H9 (cell line): ENCODE data around the gene NLN. TPM values are rescaled to one million over a fixed set of nuclear protein-coding genes. Genes with fewer than 3 reads are reported as not detected.

ENCODE experiments used
- DNase-seq: peaks from one replicate; pipeline ENCODE4 v3.0.0-alpha.2; 2017
- H2AFZ ChIP-seq: one replicate; pipeline ENCODE4 v1.6.1; 2013; ENCODE audit warnings: mild to moderate bottlenecking, low read length, control low read depth, moderate library complexity
- H2AK5ac ChIP-seq: 2 replicates; pipeline ENCODE4 v1.6.1; 2013; ENCODE audit warnings: low read length, control low read depth, mixed read lengths; ENCODE audit not compliant: insufficient read length
- H2BK120ac ChIP-seq: one replicate; pipeline ENCODE4 v1.6.1; 2013; ENCODE audit warnings: low read depth, mild to moderate bottlenecking, low read length, control low read depth, inconsistent platforms; ENCODE audit not compliant: poor library complexity, severe bottlenecking
- H2BK12ac ChIP-seq: 2 replicates; pipeline ENCODE4 v1.6.1; 2013; ENCODE audit warnings: low read length, control low read depth, mixed read lengths, low read depth; ENCODE audit not compliant: insufficient read length
- H2BK15ac ChIP-seq: 2 replicates; pipeline ENCODE4 v1.6.1; 2013; ENCODE audit warnings: low read depth, low read length, control low read depth
- H2BK20ac ChIP-seq: one replicate; pipeline ENCODE4 v1.6.1; 2013; ENCODE audit warnings: low read depth, mild to moderate bottlenecking, low read length, control low read depth, inconsistent platforms; ENCODE audit not compliant: poor library complexity, severe bottlenecking
- H2BK5ac ChIP-seq: 2 replicates; pipeline ENCODE4 v1.6.1; 2013; ENCODE audit warnings: low read length, control low read depth, mixed read lengths; ENCODE audit not compliant: insufficient read length
- H3K14ac ChIP-seq: 2 replicates; pipeline ENCODE4 v1.6.1; 2013; ENCODE audit warnings: low read length, control low read depth; ENCODE audit not compliant: insufficient read depth
- H3K18ac ChIP-seq: 2 replicates; pipeline ENCODE4 v1.6.1; 2013; ENCODE audit warnings: low read depth, mild to moderate bottlenecking, mixed read lengths, low read length, control low read depth; ENCODE audit not compliant: insufficient read length
- H3K23ac ChIP-seq: 2 replicates; pipeline ENCODE4 v1.6.1; 2013; ENCODE audit warnings: low read length, control low read depth, mixed read lengths, low read depth; ENCODE audit not compliant: insufficient read length
- H3K23me2 ChIP-seq: 2 replicates; pipeline ENCODE4 v1.6.1; 2013; ENCODE audit warnings: low read depth, mild to moderate bottlenecking, mixed read lengths, low read length, control low read depth; ENCODE audit not compliant: insufficient read length, poor library complexity, severe bottlenecking
- H3K27ac ChIP-seq: 2 replicates; pipeline ENCODE4 v1.5.1; 2013; ENCODE audit warnings: low read length, control low read depth, mixed read lengths, low read depth; ENCODE audit not compliant: insufficient read length
- H3K27me3 ChIP-seq: 2 replicates; pipeline ENCODE4 v1.6.1; 2013; ENCODE audit warnings: low read length, control low read depth, inconsistent platforms; ENCODE audit not compliant: insufficient read depth
- H3K4ac ChIP-seq: 2 replicates; pipeline ENCODE4 v1.6.1; 2013; ENCODE audit warnings: low read depth, mild to moderate bottlenecking, control low read depth, inconsistent platforms, low read length, moderate library complexity
- H3K4me1 ChIP-seq: 2 replicates; pipeline ENCODE4 v1.6.1; 2013; ENCODE audit warnings: low read length, control low read depth, inconsistent platforms; ENCODE audit not compliant: insufficient read depth
- H3K4me2 ChIP-seq: 2 replicates; pipeline ENCODE4 v1.6.1; 2013; ENCODE audit warnings: low read length, control low read depth, mixed read lengths; ENCODE audit not compliant: insufficient read length, insufficient read depth
- H3K56ac ChIP-seq: 2 replicates; pipeline ENCODE4 v1.6.1; 2013; ENCODE audit warnings: low read depth, mild to moderate bottlenecking, mixed read lengths, low read length, control low read depth; ENCODE audit not compliant: insufficient read length
- H3K79me1 ChIP-seq: 2 replicates; pipeline ENCODE4 v1.6.1; 2013; ENCODE audit warnings: low read depth, mild to moderate bottlenecking, moderate library complexity, low read length, control low read depth, inconsistent platforms; ENCODE audit not compliant: insufficient read depth, poor library complexity, severe bottlenecking
- H3K79me2 ChIP-seq: 2 replicates; pipeline ENCODE4 v1.6.1; 2013; ENCODE audit warnings: low read length, control low read depth, inconsistent platforms; ENCODE audit not compliant: insufficient read depth
- H3K9ac ChIP-seq: 2 replicates; pipeline ENCODE4 v1.6.1; 2013; ENCODE audit warnings: low read length, control low read depth, mixed read lengths; ENCODE audit not compliant: insufficient read length; ENCODE audit errors: extremely low read depth
- H3K9me3 ChIP-seq: one replicate; pipeline ENCODE4 v1.6.1; 2013; ENCODE audit warnings: low read depth, low read length, inconsistent platforms; ENCODE audit not compliant: control insufficient read depth
- H3T11ph ChIP-seq: one replicate; pipeline ENCODE4 v1.6.1; 2013; ENCODE audit warnings: mild to moderate bottlenecking, low read length, control low read depth, inconsistent platforms
- H4K20me1 ChIP-seq: one replicate; pipeline ENCODE4 v1.6.1; 2013; ENCODE audit not compliant: control insufficient read depth, insufficient read length, insufficient read depth
- H4K5ac ChIP-seq: 2 replicates; pipeline ENCODE4 v1.6.1; 2013; ENCODE audit warnings: low read depth, mild to moderate bottlenecking, mixed read lengths, low read length, control low read depth; ENCODE audit not compliant: insufficient read length
- H4K8ac ChIP-seq: replicated peaks from 2 replicates; pipeline ENCODE4 v1.6.1; 2013; ENCODE audit warnings: low read length, control low read depth, mixed read lengths, low read depth; ENCODE audit not compliant: insufficient read length
- H4K91ac ChIP-seq: 2 replicates; pipeline ENCODE4 v1.6.1; 2013; ENCODE audit warnings: low read depth, mild to moderate bottlenecking, moderate library complexity, mixed read lengths, low read length, control low read depth; ENCODE audit not compliant: insufficient read length
- H3K27ac Mint-ChIP-seq, 3 experiments: 2 replicates in 2 of 3; 3 replicates in 1 of 3; pipeline ENCODE4 v1.8.0; 2020 to 2021; ENCODE audit warnings: mixed read lengths in 3 of 3, mild to moderate bottlenecking in 1 of 3, moderate library complexity in 1 of 3
- H3K27me3 Mint-ChIP-seq: 2 replicates; pipeline ENCODE4 v1.8.0; 2021; ENCODE audit warnings: low read depth, mild to moderate bottlenecking, moderate library complexity, mixed read lengths
- H3K36me3 Mint-ChIP-seq, 3 experiments: 2 replicates in 2 of 3; 3 replicates in 1 of 3; pipeline ENCODE4 v1.8.0; 2020 to 2021; ENCODE audit warnings: low read depth in 3 of 3, mixed read lengths in 3 of 3; ENCODE audit not compliant: insufficient read depth in 1 of 3
- H3K4me1 Mint-ChIP-seq, 2 experiments: 2 replicates each; pipeline ENCODE4 v1.8.0; 2020; ENCODE audit warnings: mixed read lengths in 2 of 2
- H3K4me3 Mint-ChIP-seq, 2 experiments: 2 replicates in 1 of 2; 3 replicates in 1 of 2; pipeline ENCODE4 v1.8.0; 2020 to 2021; ENCODE audit warnings: mild to moderate bottlenecking in 2 of 2, mixed read lengths in 2 of 2, moderate library complexity in 1 of 2
- H3K9me3 Mint-ChIP-seq, 2 experiments: 2 replicates in 1 of 2; 3 replicates in 1 of 2; pipeline ENCODE4 v1.8.0; 2020; ENCODE audit warnings: mild to moderate bottlenecking in 2 of 2, mixed read lengths in 2 of 2, moderate library complexity in 1 of 2
- CTCF ChIP-seq: fragments of 200-600 bp; sonication (generic); conservative IDR thresholded peaks from 3 replicates; pipeline ENCODE4 v1.8.0; 2021; ENCODE audit warnings: antibody characterized with exemption, mild to moderate bottlenecking
- WGBS: extraction: QIAGEN DNeasy Blood & Tissue Kit; methylation state at CpG from one replicate; pipeline ENCODE4 v1.1.7; 2013; ENCODE audit warnings: missing lambda C conversion rate, low lambda C conversion rate, mixed read lengths; ENCODE audit not compliant: insufficient read length; ENCODE audit errors: extremely low coverage; 5-methylcytosine and 5-hydroxymethylcytosine counted together
- total RNA-seq: library from RNA; stranded (reverse); gene quantifications from 2 replicates; pipeline ENCODE4 v1.2.1, GENCODE V29; 2021

Gene NLN
- total RNA-seq, 1 experiment from 2014 or later = 137 TPM

GRCh38 chr5:65695896-65696295 lies 26.1 kb upstream of the NLN start:
- Histone ChIP-seq H3K56ac (no peak overlapping the region), H2BK5ac (no peak overlapping the region), H3K23me2 (no peaks in the 10 kb centered on the region), H4K5ac (no peak overlapping the region), H2BK12ac (no peak overlapping the region), H3K4me1 (no peaks in the 10 kb centered on the region; the same call in 1 of the 2 replicates), H3K14ac (no peak overlapping the region), H2AK5ac (no peak overlapping the region), H2BK20ac (no peak overlapping the region), H4K8ac (no peak overlapping the region), H4K20me1 (no peaks in the 10 kb centered on the region), H2BK15ac (no peak overlapping the region), H3K18ac (no peak overlapping the region), H2AFZ (no peak overlapping the region), H3K9me3 (no peaks in the 10 kb centered on the region), H4K91ac (no peak overlapping the region), H3K23ac (no peak overlapping the region), H3T11ph (no peak overlapping the region), H3K9ac (no peak overlapping the region), H3K79me1 (no peaks in the 10 kb centered on the region), H3K4ac (no peak overlapping the region), H3K4me2 (no peak overlapping the region), H3K27ac (no peak overlapping the region), H3K27me3 (no peaks in the 10 kb centered on the region), H2BK120ac (no peak overlapping the region), H3K79me2 (no peaks in the 10 kb centered on the region)
- Mint-ChIP-seq H3K4me3 (no peak overlapping the region), H3K9me3 (no peaks in the 10 kb centered on the region), H3K27ac (no peak overlapping the region), H3K4me1 (no peaks in the 10 kb centered on the region), H3K27me3 (no peaks in the 10 kb centered on the region), H3K36me3 (peaks cover 2 to 20% (median 3%) of the 10 kb centered on the region in 3 experiments; a peak in 3 of 7 replicates)
- WGBS = no CpG with 5 or more reads among the region's 4 CpGs
- no peak for TF ChIP-seq CTCF
- no peak for DNase-seq
